Astrocyte (in vitro differentiated cells and primary cell): Measurements from ENCODE around the gene EMX2. TPM values are rescaled to one million over a fixed set of nuclear protein-coding genes. Genes with fewer than 3 reads are reported as not detected.

Experiments used
- DNase-seq: peaks from one replicate; pipeline ENCODE4 v3.0.0-alpha.2; 2010; ENCODE audit warnings: low read depth
- FAIRE-seq: peaks from 2 replicates; lab custom pipeline; 2011; peaks lifted over from hg19 to GRCh38; lab: Jason Lieb, UNC
- H2AFZ ChIP-seq: 2 replicates; pipeline ENCODE4 v1.6.0; 2012; ENCODE audit warnings: low read depth, low read length, inconsistent platforms
- H3K27ac ChIP-seq: 2 replicates; pipeline ENCODE4 v1.5.1; 2011; ENCODE audit warnings: low read depth, low read length, inconsistent platforms
- H3K27me3 ChIP-seq: 2 replicates; pipeline ENCODE4 v1.6.0; 2011; ENCODE audit warnings: low read length, inconsistent platforms; ENCODE audit not compliant: insufficient read depth
- H3K36me3 ChIP-seq: 2 replicates; pipeline ENCODE4 v1.5.1; 2011; ENCODE audit warnings: low read length, inconsistent platforms; ENCODE audit not compliant: insufficient read depth
- H3K4me1 ChIP-seq: 2 replicates; pipeline ENCODE4 v1.5.1; 2011; ENCODE audit warnings: low read length, inconsistent platforms; ENCODE audit not compliant: insufficient read depth
- H3K4me2 ChIP-seq: 2 replicates; pipeline ENCODE4 v1.6.0; 2012; ENCODE audit warnings: low read length, inconsistent platforms
- H3K4me3 ChIP-seq: 2 replicates; pipeline ENCODE4 v1.5.1; 2011; ENCODE audit warnings: low read depth, mild to moderate bottlenecking, low read length, inconsistent platforms; ENCODE audit not compliant: insufficient read depth
- H3K79me2 ChIP-seq: 2 replicates; pipeline ENCODE4 v1.6.0; 2012; ENCODE audit warnings: mild to moderate bottlenecking, low read length, inconsistent platforms; ENCODE audit not compliant: insufficient read depth
- H3K9ac ChIP-seq: 2 replicates; pipeline ENCODE4 v1.6.0; 2012; ENCODE audit warnings: mild to moderate bottlenecking, low read length, inconsistent platforms
- H3K9me3 ChIP-seq: 2 replicates; pipeline ENCODE4 v1.5.1; 2012; ENCODE audit warnings: low read depth, mild to moderate bottlenecking, low read length, inconsistent platforms; ENCODE audit not compliant: insufficient read depth
- H4K20me1 ChIP-seq: 2 replicates; pipeline ENCODE4 v1.6.0; 2012; ENCODE audit warnings: low read length, inconsistent platforms; ENCODE audit not compliant: insufficient read depth
- H3K27ac Mint-ChIP-seq: one replicate; pipeline ENCODE4 v1.8.0; 2021; ENCODE audit warnings: mild to moderate bottlenecking, mixed read lengths; ENCODE audit not compliant: unreplicated experiment
- H3K27me3 Mint-ChIP-seq: one replicate; pipeline ENCODE4 v1.8.0; 2021; ENCODE audit warnings: low read depth, mixed read lengths; ENCODE audit not compliant: unreplicated experiment
- H3K36me3 Mint-ChIP-seq: one replicate; pipeline ENCODE4 v1.8.0; 2021; ENCODE audit warnings: low read depth, mixed read lengths; ENCODE audit not compliant: unreplicated experiment
- H3K4me1 Mint-ChIP-seq: one replicate; pipeline ENCODE4 v1.8.0; 2021; ENCODE audit warnings: low read depth, mixed read lengths; ENCODE audit not compliant: unreplicated experiment
- H3K4me3 Mint-ChIP-seq: one replicate; pipeline ENCODE4 v1.8.0; 2021; ENCODE audit warnings: mild to moderate bottlenecking, moderate library complexity, mixed read lengths; ENCODE audit not compliant: unreplicated experiment
- H3K9me3 Mint-ChIP-seq: one replicate; pipeline ENCODE4 v1.8.0; 2021; ENCODE audit warnings: mild to moderate bottlenecking, mixed read lengths; ENCODE audit not compliant: unreplicated experiment
- CTCF ChIP-seq: IDR thresholded peaks from 2 replicates; pipeline ENCODE4 v1.5.1; 2011; ENCODE audit warnings: low read depth, mild to moderate bottlenecking, inconsistent platforms, low read length, moderate library complexity; ENCODE audit not compliant: insufficient read depth
- EZH2 ChIP-seq: IDR thresholded peaks from 2 replicates; pipeline ENCODE4 v1.6.1; 2012; ENCODE audit warnings: mild to moderate bottlenecking, low read length, inconsistent platforms; ENCODE audit not compliant: insufficient read depth
- total RNA-seq: library from RNA; stranded (reverse); gene quantifications from 2 replicates; pipeline ENCODE4 v1.2.1, GENCODE V29; 2021

The EMX2 gene
- total RNA-seq, 1 donor from 2014 or later: not detected

GRCh38 chr10:117560942-117561341, 18.4 kb downstream of the EMX2 start:
- Histone ChIP-seq H3K9ac (no peak overlapping the region), H4K20me1 (no peaks in the 10 kb centered on the region), H3K27me3 (no peaks in the 10 kb centered on the region), H3K79me2 (no peaks in the 10 kb centered on the region), H3K36me3 (no peaks in the 10 kb centered on the region), H3K9me3 (no peaks in the 10 kb centered on the region), H2AFZ (no peak overlapping the region), H3K27ac (no peak overlapping the region), H3K4me3 (no peak overlapping the region), H3K4me2 (no peak overlapping the region), H3K4me1 (no peaks in the 10 kb centered on the region)
- Mint-ChIP-seq H3K9me3 (peaks cover 2% of the 10 kb centered on the region), H3K27ac (no peak overlapping the region), H3K4me1 (no peaks in the 10 kb centered on the region), H3K27me3 (peaks cover 59% of the 10 kb centered on the region), H3K36me3 (no peaks in the 10 kb centered on the region), H3K4me3 (no peak overlapping the region)
- no peak for TF ChIP-seq EZH2
- no peak for TF ChIP-seq CTCF
- no peak for FAIRE-seq
- DNase-seq: no peak

DNA sequence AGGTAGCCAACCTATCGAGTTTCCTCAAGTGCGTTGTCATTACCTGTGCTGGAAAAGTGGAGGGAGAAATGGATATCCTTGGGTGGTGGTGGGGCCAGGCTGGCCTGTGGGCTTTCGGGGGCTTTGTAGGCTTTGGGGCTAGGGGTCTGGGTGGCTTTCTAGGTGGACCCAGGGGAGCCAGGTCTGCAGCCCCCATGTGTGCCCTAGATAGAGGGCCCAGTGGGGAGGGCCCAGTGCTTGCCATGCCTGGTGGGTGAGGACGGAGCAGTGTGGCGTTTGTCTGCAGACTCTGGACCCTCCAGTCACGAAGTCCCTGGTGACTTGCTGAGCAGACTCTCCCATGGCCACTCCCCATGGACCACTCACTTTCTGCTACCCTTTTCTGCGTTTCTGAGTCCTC, 19.7 kb downstream of the EMX2 start:
- H3K4me1 Mint-ChIP-seq: no peaks in the 10 kb centered on the region
- H3K27me3 ChIP-seq: no peaks in the 10 kb centered on the region
- no peak for DNase-seq
- TF ChIP-seq EZH2 (no peak), CTCF (no peak)
- no peak overlapping the region for H3K9ac ChIP-seq
- no peak for FAIRE-seq
- no peak overlapping the region for H3K4me3 ChIP-seq
- H3K36me3 ChIP-seq: no peaks in the 10 kb centered on the region
- H3K27ac ChIP-seq: no peak overlapping the region
- no peak overlapping the region for H3K27ac Mint-ChIP-seq
- peaks cover 55% of the 10 kb centered on the region for H3K27me3 Mint-ChIP-seq
- no peak overlapping the region for H2AFZ ChIP-seq
- no peaks in the 10 kb centered on the region for H3K9me3 ChIP-seq
- no peaks in the 10 kb centered on the region for H3K9me3 Mint-ChIP-seq
- H3K4me3 Mint-ChIP-seq: no peak overlapping the region
- no peaks in the 10 kb centered on the region for H3K36me3 Mint-ChIP-seq
- no peaks in the 10 kb centered on the region for H3K4me1 ChIP-seq
- no peaks in the 10 kb centered on the region for H4K20me1 ChIP-seq
- H3K4me2 ChIP-seq: no peak overlapping the region
- H3K79me2 ChIP-seq: no peaks in the 10 kb centered on the region

- H3K27me3 ChIP-seq: no peaks in the 10 kb centered on the region
- no peak for DNase-seq
- H3K4me3 ChIP-seq: no peak overlapping the region
- H3K9me3 ChIP-seq: no peaks in the 10 kb centered on the region
- no peaks in the 10 kb centered on the region for H4K20me1 ChIP-seq
- H3K4me1 Mint-ChIP-seq: no peaks in the 10 kb centered on the region
- H3K36me3 ChIP-seq: no peaks in the 10 kb centered on the region
- no peaks in the 10 kb centered on the region for H3K79me2 ChIP-seq
- H3K4me1 ChIP-seq: no peaks in the 10 kb centered on the region
- TF ChIP-seq EZH2 (no peak), CTCF (no peak)
- no peak overlapping the region for H3K9ac ChIP-seq
- peaks cover 55% of the 10 kb centered on the region for H3K27me3 Mint-ChIP-seq
- H3K4me2 ChIP-seq: no peak overlapping the region
- no peak overlapping the region for H2AFZ ChIP-seq
- H3K4me3 Mint-ChIP-seq: no peak overlapping the region
- no peak overlapping the region for H3K27ac Mint-ChIP-seq
- H3K9me3 Mint-ChIP-seq: no peaks in the 10 kb centered on the region
- FAIRE-seq: no peak
- no peak overlapping the region for H3K27ac ChIP-seq
- H3K36me3 Mint-ChIP-seq: no peaks in the 10 kb centered on the region
These were observed 20.6 kb downstream of the EMX2 start for GRCh38 chr10:117562896-117563737.
